8988T (cell line): ENCODE results near the gene MTAP.

ENCODE experiments used
- DNase-seq: peaks from one replicate; pipeline ENCODE4 v3.0.0; 2011

Gene MTAP

GRCh38 chr9:21802418-21803000 lies at the start of gene MTAP:
Gene MTAP, plus strand, starts transcription at chr9:21802636. Its CDS starts 113 bp downstream, at chr9:21802749.
- DNase-seq = peak; percentile 53

GRCh38 chr9:21753523-21753922 lies 48.9 kb upstream of the MTAP start:
- no peak for DNase-seq

GRCh38 chr9:21754741-21755140 lies 47.7 kb upstream of the MTAP start:
- DNase-seq = no peak

GRCh38 chr9:21758540-21758939 lies 43.9 kb upstream of the MTAP start:
- no peak for DNase-seq

GRCh38 chr9:21761309-21761901 lies 41.0 kb upstream of the MTAP start:
- DNase-seq = no peak

GRCh38 chr9:21762064-21762463 lies 40.4 kb upstream of the MTAP start:
- DNase-seq = no peak

GRCh38 chr9:21764846-21765245 lies 37.6 kb upstream of the MTAP start:
- DNase-seq = no peak

- DNase-seq = no peak
These were observed 36.3 kb upstream of the MTAP start for GRCh38 chr9:21766096-21766495.

GRCh38 chr9:21770871-21771560 lies 31.4 kb upstream of the MTAP start:
- DNase-seq = no peak

GRCh38 chr9:21777701-21778100 lies 24.7 kb upstream of the MTAP start:
- DNase-seq = no peak

- no peak for DNase-seq
These were observed 24.1 kb upstream of the MTAP start for GRCh38 chr9:21778304-21778703.

GRCh38 chr9:21779397-21779796 lies 23.0 kb upstream of the MTAP start:
- DNase-seq = no peak

GRCh38 chr9:21781656-21782055 lies 20.8 kb upstream of the MTAP start:
- no peak for DNase-seq

- no peak for DNase-seq
These were observed 20.2 kb upstream of the MTAP start for GRCh38 chr9:21782205-21782604.

GRCh38 chr9:21788752-21789151 lies 13.7 kb upstream of the MTAP start:
- no peak for DNase-seq

GRCh38 chr9:21789541-21790037 lies 12.8 kb upstream of the MTAP start:
- DNase-seq = no peak

GRCh38 chr9:21795483-21795882 lies 7.0 kb upstream of the MTAP start:
- no peak for DNase-seq

GRCh38 chr9:21796768-21797167 lies 5.7 kb upstream of the MTAP start:
- DNase-seq = no peak

- no peak for DNase-seq
These were observed 1.3 kb upstream of the MTAP start for GRCh38 chr9:21800931-21801682.

- DNase-seq = no peak
These were observed 586 bp upstream of the MTAP start for GRCh38 chr9:21801683-21802417.

GRCh38 chr9:21803649-21804048 lies 1.2 kb downstream of the MTAP start:
- DNase-seq = no peak

GRCh38 chr9:21804331-21804730 lies 1.9 kb downstream of the MTAP start:
- DNase-seq = no peak

GRCh38 chr9:21804791-21805190 lies 2.4 kb downstream of the MTAP start:
- DNase-seq = no peak
